Upper lobe of right lung (tissue), 1 donor: ENCODE results near the gene LRRK1. TPM values are rescaled to one million over a fixed set of nuclear protein-coding genes. Genes with fewer than 3 reads are reported as not detected.

ENCODE experiments used
- ATAC-seq: fragments of 200-7000 bp; cut with Tn5 transposase; one replicate; pipeline ENCODE4 v1.9.1; 2020; ENCODE audit warnings: mild to moderate bottlenecking, moderate library complexity
- DNase-seq: peaks from one replicate; pipeline ENCODE4 v3.0.0-alpha.2; 2020
- H3K27ac ChIP-seq: fragments of 200-600 bp; one replicate; pipeline ENCODE4 v1.8.0; 2022
- H3K27me3 ChIP-seq: fragments of 200-600 bp; one replicate; pipeline ENCODE4 v1.8.0; 2022; ENCODE audit warnings: mild to moderate bottlenecking
- H3K36me3 ChIP-seq: fragments of 200-600 bp; one replicate; pipeline ENCODE4 v1.8.0; 2022
- H3K4me1 ChIP-seq: fragments of 200-600 bp; one replicate; pipeline ENCODE4 v1.8.0; 2022
- H3K4me3 ChIP-seq: fragments of 200-600 bp; one replicate; pipeline ENCODE4 v1.8.0; 2022; ENCODE audit warnings: mild to moderate bottlenecking
- H3K9me3 ChIP-seq: fragments of 200-600 bp; one replicate; pipeline ENCODE4 v1.8.0; 2022
- CTCF ChIP-seq: fragments of 200-600 bp; IDR thresholded peaks from one replicate; pipeline ENCODE4 v1.8.0; 2022; ENCODE audit warnings: antibody characterized with exemption
- intact Hi-C: fragments of 100-400 bp; cut with DNase I; formaldehyde crosslinking; loops from one replicate; pipeline ENCODE4 v1.11.0; 2022
- total RNA-seq: library from RNA; stranded (reverse); fragmentation: NEBNext Ultra II Directional; extraction: Animal tissue kit (Norgen Biotek cat#: 25700); gene quantifications from one replicate; pipeline ENCODE4 v1.2.1, GENCODE V29; 2021
- donor health status: DM: no; HTN: yes; CAD: no; lungs with severe emphysema.

Gene LRRK1
- total RNA-seq, 1 donor from 2014 or later = 22.6 TPM

- Histone ChIP-seq H3K9me3 (no peaks in the 10 kb centered on the region), H3K27ac (peak overlapping the region; percentile 75), H3K27me3 (no peaks in the 10 kb centered on the region), H3K4me1 (peaks cover 15% of the 10 kb centered on the region), H3K4me3 (peak overlapping the region; percentile 27), H3K36me3 (no peaks in the 10 kb centered on the region)
- intact Hi-C loops = no loop called here
- DNase-seq (no peak), ATAC-seq (no peak)
- no peak for TF ChIP-seq CTCF
Measured at GRCh38 chr15:100901702-100902435, 17.3 kb upstream of the LRRK1 start.

DNA sequence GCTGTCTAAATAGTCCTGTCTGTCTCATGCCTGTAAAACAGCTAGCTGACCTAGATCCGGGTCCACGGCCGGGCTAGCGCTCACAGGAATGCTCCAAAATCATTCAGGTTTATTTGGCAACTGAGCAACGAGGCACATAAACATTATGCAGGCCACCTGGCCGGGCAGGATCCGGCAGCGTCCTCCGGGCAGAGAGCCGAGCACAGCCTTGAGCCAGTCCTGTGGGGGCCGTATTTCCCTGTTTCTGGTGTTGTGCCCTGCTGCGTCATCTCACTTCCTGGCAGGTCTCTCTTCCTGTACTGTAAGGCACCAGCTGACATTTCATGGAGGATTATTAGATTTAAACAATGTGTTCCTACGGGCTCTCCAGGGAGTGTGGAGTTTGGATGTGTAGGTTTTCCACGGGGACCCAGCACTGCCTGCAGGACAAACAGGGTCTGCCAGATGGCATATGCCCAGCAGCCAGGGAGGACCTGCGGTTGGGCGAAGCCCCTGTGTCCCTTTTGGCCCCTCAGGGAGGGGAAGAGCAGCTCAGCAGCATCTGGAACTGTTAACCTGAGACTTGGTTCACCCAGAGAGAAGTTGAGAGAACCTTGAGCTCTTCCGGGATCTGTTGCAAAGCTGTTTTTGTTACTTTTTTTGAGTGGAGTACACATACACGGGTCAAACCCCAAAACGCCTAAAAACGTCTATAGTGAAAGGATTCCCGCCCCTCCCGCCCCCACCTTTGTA lies 16.6 kb upstream of the LRRK1 start:
- Histone ChIP-seq H3K4me1 (peaks cover 15% of the 10 kb centered on the region), H3K36me3 (no peaks in the 10 kb centered on the region), H3K4me3 (peak overlapping the region; percentile 27), H3K27ac (peak overlapping the region; percentile 75), H3K27me3 (no peaks in the 10 kb centered on the region), H3K9me3 (no peaks in the 10 kb centered on the region)
- intact Hi-C loops = no loop called here
- ATAC-seq = peak; percentile 89
- TF ChIP-seq CTCF = no peak
- peak; percentile 83 for DNase-seq

DNA sequence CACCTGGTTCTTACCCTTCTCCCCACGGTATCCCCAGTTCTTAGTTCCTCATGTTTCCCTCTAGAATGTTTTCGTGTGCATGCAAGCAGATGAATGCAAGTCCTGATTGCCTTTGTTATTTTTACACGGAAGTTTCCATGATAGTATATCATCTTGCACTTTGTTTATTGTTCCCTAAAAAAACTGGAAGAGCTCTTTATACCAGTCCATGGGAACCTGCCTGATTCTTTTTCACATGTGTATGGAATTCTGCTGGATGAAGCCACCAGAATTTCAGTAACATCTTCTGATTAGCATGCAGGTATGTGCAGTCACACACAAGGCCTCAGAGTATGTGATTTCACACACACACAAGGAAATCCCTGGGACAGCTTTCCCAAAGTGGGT lies 16.0 kb upstream of the LRRK1 start:
- no peak for ATAC-seq

GRCh38 chr15:100905850-100906249 lies 13.3 kb upstream of the LRRK1 start:
- Histone ChIP-seq H3K27me3 (no peaks in the 10 kb centered on the region), H3K36me3 (no peaks in the 10 kb centered on the region), H3K9me3 (no peaks in the 10 kb centered on the region), H3K4me1 (peaks cover 15% of the 10 kb centered on the region), H3K4me3 (no peak overlapping the region), H3K27ac (no peak overlapping the region)
- TF ChIP-seq CTCF = no peak
- DNase-seq = no peak
- ATAC-seq = no peak
- intact Hi-C loops = no loop called here

More for the DNA sequence above, 16.0 kb upstream of the LRRK1 start:
- Histone ChIP-seq H3K4me1 (peaks cover 15% of the 10 kb centered on the region), H3K4me3 (no peak overlapping the region), H3K27ac (peak overlapping the region; percentile 75), H3K9me3 (no peaks in the 10 kb centered on the region), H3K36me3 (no peaks in the 10 kb centered on the region), H3K27me3 (no peaks in the 10 kb centered on the region)
- DNase-seq = no peak
- no peak for TF ChIP-seq CTCF
- intact Hi-C loops = no loop called here

DNA sequence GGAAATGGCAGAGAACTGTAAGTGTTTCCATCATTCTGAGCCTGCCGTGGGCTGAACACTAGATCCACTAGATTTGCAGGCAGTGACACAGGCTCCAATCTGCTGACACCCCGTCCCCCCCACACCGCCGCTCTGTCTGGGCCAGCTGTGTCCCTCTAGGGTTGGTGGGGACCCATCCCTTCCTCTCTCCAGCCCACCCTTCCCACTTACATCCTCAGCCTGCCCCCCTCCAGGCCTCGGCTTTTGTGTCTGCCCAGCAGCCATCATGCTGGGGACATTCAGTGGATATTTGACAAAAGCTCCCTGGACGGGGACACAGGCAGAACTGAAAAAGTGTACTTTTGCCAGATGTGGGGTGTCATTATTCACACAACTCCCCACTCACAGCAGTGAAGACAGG lies 10.7 kb upstream of the LRRK1 start:
- H3K9me3 ChIP-seq = no peaks in the 10 kb centered on the region
- H3K4me1 ChIP-seq = no peaks in the 10 kb centered on the region
- TF ChIP-seq CTCF = no peak
- intact Hi-C loops = no loop called here
- H3K4me3 ChIP-seq = no peak overlapping the region
- no peak overlapping the region for H3K27ac ChIP-seq
- H3K36me3 ChIP-seq = no peaks in the 10 kb centered on the region
- H3K27me3 ChIP-seq = no peaks in the 10 kb centered on the region
- no peak for ATAC-seq
- no peak for DNase-seq
